Trophoblast cell (in vitro differentiated cells and primary cell): ENCODE measurements around the gene ACRBP.

Source experiments
- DNase-seq, 2 donors: peaks; one replicate each; pipeline ENCODE4 v3.0.0-alpha.2; 2016
- H2AFZ ChIP-seq: 2 replicates; pipeline ENCODE4 v1.6.1; 2013; ENCODE audit warnings: low read length, moderate library complexity, mild to moderate bottlenecking; ENCODE audit not compliant: insufficient read depth, poor library complexity
- H2AK5ac ChIP-seq: 2 replicates; pipeline ENCODE4 v1.6.1; 2013; ENCODE audit warnings: mild to moderate bottlenecking, low read length
- H2BK120ac ChIP-seq: 2 replicates; pipeline ENCODE4 v1.6.1; 2013; ENCODE audit warnings: low read length, mild to moderate bottlenecking, moderate library complexity; ENCODE audit not compliant: insufficient read depth, poor library complexity
- H2BK12ac ChIP-seq: 2 replicates; pipeline ENCODE4 v1.6.1; 2013; ENCODE audit warnings: mild to moderate bottlenecking, low read length, moderate library complexity
- H2BK5ac ChIP-seq: 2 replicates; pipeline ENCODE4 v1.6.1; 2013; ENCODE audit warnings: low read length, low read depth, moderate library complexity, mild to moderate bottlenecking; ENCODE audit not compliant: poor library complexity
- H3K14ac ChIP-seq: 2 replicates; pipeline ENCODE4 v1.6.1; 2013; ENCODE audit warnings: mild to moderate bottlenecking, low read length
- H3K18ac ChIP-seq: 2 replicates; pipeline ENCODE4 v1.6.1; 2013; ENCODE audit warnings: mild to moderate bottlenecking, low read length
- H3K23ac ChIP-seq: 2 replicates; pipeline ENCODE4 v1.6.1; 2013; ENCODE audit warnings: low read length
- H3K27ac ChIP-seq: 2 replicates; pipeline ENCODE4 v1.5.1; 2013; ENCODE audit warnings: low read depth, mild to moderate bottlenecking, inconsistent platforms, low read length, moderate library complexity
- H3K27me3 ChIP-seq: 2 replicates; pipeline ENCODE4 v1.6.1; 2013; ENCODE audit warnings: inconsistent platforms, mild to moderate bottlenecking, low read length, moderate library complexity; ENCODE audit not compliant: insufficient read depth
- H3K36me3 ChIP-seq, 2 experiments: 1 replicate in 1 of 2; 2 replicates in 1 of 2; pipeline ENCODE4 v1.6.1; 2013; ENCODE audit warnings: low read length in 2 of 2, mild to moderate bottlenecking in 2 of 2, moderate library complexity in 1 of 2; ENCODE audit not compliant: insufficient read depth in 2 of 2, control insufficient read depth in 1 of 2
- H3K4ac ChIP-seq: 2 replicates; pipeline ENCODE4 v1.6.1; 2013; ENCODE audit warnings: low read depth, mild to moderate bottlenecking, low read length, moderate library complexity
- H3K4me1 ChIP-seq, 2 experiments: 1 replicate in 1 of 2; 2 replicates in 1 of 2; pipeline ENCODE4 v1.6.1; 2013; ENCODE audit warnings: low read length in 2 of 2, mild to moderate bottlenecking in 2 of 2, moderate library complexity in 1 of 2; ENCODE audit not compliant: insufficient read depth in 2 of 2, control insufficient read depth in 1 of 2
- H3K4me2 ChIP-seq: 2 replicates; pipeline ENCODE4 v1.6.1; 2013; ENCODE audit warnings: inconsistent platforms, mild to moderate bottlenecking, low read length, moderate library complexity
- H3K4me3 ChIP-seq: 2 replicates; pipeline ENCODE4 v1.5.1; 2013; ENCODE audit warnings: mild to moderate bottlenecking, low read depth, low read length, inconsistent platforms
- H3K79me1 ChIP-seq: one replicate; pipeline ENCODE4 v1.6.1; 2013; ENCODE audit warnings: low read length
- H3K79me2 ChIP-seq: 2 replicates; pipeline ENCODE4 v1.6.1; 2013; ENCODE audit warnings: low read length, mild to moderate bottlenecking; ENCODE audit not compliant: control insufficient read depth, insufficient read depth, poor library complexity
- H3K9ac ChIP-seq: 2 replicates; pipeline ENCODE4 v1.6.1; 2013; ENCODE audit warnings: mild to moderate bottlenecking, low read length
- H3K9me3 ChIP-seq: 2 replicates; pipeline ENCODE4 v1.6.1; 2013; ENCODE audit warnings: low read depth, mild to moderate bottlenecking, control low read depth, inconsistent platforms, low read length; ENCODE audit not compliant: insufficient read depth
- H4K12ac ChIP-seq: 2 replicates; pipeline ENCODE4 v1.6.1; 2013; ENCODE audit warnings: low read depth, mild to moderate bottlenecking, low read length, moderate library complexity
- H4K8ac ChIP-seq: 2 replicates; pipeline ENCODE4 v1.6.1; 2013; ENCODE audit warnings: low read depth, mild to moderate bottlenecking, low read length, moderate library complexity
- H4K91ac ChIP-seq: one replicate; pipeline ENCODE4 v1.6.1; 2013; ENCODE audit warnings: low read depth, mild to moderate bottlenecking, low read length, moderate library complexity
- WGBS: extraction: QIAGEN DNeasy Blood & Tissue Kit; methylation state at CpG from one replicate; pipeline ENCODE4 v1.1.7; 2013; ENCODE audit warnings: missing lambda C conversion rate; ENCODE audit not compliant: insufficient read length, insufficient coverage; ENCODE audit errors: extremely low coverage; 5-methylcytosine and 5-hydroxymethylcytosine counted together

The ACRBP gene

DNA sequence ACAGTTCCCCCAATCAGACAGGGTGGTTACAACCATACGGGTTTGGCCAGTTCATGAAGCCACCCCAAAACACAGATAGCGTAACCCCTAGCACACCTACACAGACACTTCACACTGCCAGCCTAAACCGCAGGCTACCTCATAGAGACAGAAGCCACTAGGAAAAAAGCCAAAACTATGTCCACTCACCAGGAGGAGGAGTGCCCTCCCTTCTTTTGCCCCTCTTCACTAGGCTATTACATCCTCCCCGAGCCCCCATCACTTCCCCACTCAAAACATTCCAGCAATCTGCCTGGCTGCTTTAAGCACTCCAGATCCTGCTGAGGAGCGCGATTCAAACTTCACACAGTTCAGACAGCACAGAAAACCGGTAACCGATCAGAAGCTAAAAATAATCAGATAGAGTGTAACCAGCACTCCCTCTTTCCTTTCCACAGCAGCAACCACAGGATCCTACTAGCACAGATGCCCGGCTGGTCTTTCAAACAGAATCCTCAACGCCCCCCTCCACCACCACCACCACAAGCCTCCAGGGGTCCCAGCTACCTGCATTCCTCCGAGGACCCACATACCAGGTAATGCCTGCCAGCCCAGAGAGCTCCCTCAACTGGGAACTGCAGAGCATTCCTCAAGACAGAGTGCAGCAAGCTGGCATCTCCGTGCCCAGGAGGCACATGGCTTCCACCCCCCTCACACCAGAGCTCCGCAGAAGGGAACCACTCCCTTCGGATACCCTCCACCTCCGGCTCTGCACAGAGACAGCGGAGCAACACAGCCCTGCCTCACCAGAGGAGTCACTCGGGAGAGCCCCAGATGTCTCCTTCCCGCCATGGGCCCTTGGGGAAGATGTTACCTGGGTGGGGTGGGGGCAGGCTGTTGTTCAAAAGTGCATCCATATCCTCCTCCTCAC, 41.6 kb downstream of the ACRBP start:
- no peak overlapping the region for H4K12ac ChIP-seq
- peak overlapping the region; percentile 50 for H4K91ac ChIP-seq
- H2BK5ac ChIP-seq = no peak overlapping the region
- peaks cover 11% of the 10 kb centered on the region for H3K79me1 ChIP-seq
- H2BK12ac ChIP-seq = no peak overlapping the region
- peak overlapping the region; percentile 17 for H3K27ac ChIP-seq
- peak overlapping the region; percentile 95 for H3K4ac ChIP-seq
- DNase-seq = peak in 1 of 2 donors; percentile 29
- H3K4me3 ChIP-seq = peak overlapping the region; percentile 86
- peak overlapping the region; percentile 91 for H3K4me2 ChIP-seq
- no CpG with 5 or more reads among the region's 18 CpGs for WGBS
- H3K23ac ChIP-seq = no peak overlapping the region
- peak overlapping the region; percentile 21 for H2BK120ac ChIP-seq
- peak overlapping the region; percentile 86 for H3K9ac ChIP-seq
- H3K4me1 ChIP-seq = peaks cover 10 to 21% of the 10 kb centered on the region in 2 experiments
- peaks cover 25% of the 10 kb centered on the region for H3K79me2 ChIP-seq
- peak overlapping the region; percentile 72 for H3K18ac ChIP-seq
- peak overlapping the region; percentile 68 for H3K14ac ChIP-seq
- no peak overlapping the region for H2AK5ac ChIP-seq
- peaks cover 23 to 37% of the 10 kb centered on the region in 2 experiments for H3K36me3 ChIP-seq
- peaks cover 2% of the 10 kb centered on the region for H3K9me3 ChIP-seq
- no peaks in the 10 kb centered on the region for H3K27me3 ChIP-seq
- H4K8ac ChIP-seq = peak overlapping the region; percentile 61
- H2AFZ ChIP-seq = no peak overlapping the region

DNA sequence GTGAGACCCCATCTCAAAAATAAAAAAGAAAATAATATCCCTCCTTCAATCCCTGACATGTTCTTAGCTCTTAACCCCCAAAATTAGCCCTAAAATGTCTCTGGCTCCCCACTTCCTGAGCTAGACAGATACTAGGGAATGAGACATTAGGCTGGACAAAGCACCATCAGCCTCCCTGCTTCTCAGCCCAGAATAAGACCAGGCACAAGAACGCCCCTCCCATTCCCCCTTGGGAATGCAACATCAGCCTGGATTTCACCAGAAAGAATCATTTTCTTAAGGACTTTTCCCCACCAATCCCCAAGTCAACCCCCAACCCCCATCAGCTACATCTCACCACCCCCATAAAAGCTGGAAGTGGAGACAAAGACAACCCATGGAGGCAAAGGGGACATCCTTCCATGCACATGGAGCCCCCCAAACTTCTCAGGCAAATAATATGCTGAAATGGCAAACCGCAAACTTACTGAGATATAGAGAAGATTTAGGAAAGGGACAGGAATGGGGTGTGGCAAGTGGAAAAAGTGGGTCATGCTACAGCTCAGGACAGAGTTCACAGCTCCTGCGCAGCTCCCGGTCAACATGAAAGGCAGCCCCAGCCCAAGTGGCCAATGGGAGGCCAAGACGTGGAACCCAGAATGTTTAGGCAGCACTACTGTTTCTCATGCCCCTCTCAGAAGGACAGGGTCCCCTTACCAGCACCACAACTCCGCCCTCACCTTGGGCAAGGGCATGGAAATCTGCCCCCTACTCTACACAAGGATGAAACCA, 42.8 kb downstream of the ACRBP start:
- peaks cover 25% of the 10 kb centered on the region for H3K79me2 ChIP-seq
- no CpG with 5 or more reads among the region's 6 CpGs for WGBS

DNA sequence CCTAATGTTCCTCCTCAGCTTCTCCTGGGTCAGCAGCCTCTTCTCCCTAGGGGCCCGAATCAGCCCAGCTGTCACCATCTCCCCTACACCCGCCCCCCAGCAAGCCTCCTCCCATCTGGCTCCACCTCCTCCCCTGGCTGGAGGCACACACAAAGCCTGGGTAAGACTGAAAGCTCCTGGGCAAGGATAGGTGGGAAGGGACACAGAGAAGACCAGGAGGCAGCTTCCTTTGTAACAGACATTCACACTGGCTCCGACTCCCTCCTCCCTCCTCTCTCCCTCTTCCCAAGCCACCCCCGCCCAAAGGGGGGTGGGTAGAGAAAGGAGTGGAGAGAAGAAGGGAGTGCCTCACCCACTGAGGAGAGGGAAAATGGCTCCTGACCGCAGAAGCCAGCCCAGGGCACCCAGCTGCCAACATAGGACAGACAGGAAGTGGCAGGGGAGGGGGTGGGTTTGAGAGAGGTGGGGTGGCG, 44.1 kb downstream of the ACRBP start:
- Histone ChIP-seq H3K9me3 (peaks cover 4% of the 10 kb centered on the region), H3K79me2 (peaks cover 25% of the 10 kb centered on the region), H3K4ac (peak overlapping the region; percentile 5), H2BK5ac (no peak overlapping the region), H2BK120ac (no peak overlapping the region), H2AK5ac (no peak overlapping the region), H4K91ac (no peak overlapping the region), H3K23ac (no peak overlapping the region), H2BK12ac (no peak overlapping the region), H3K9ac (no peak overlapping the region), H3K79me1 (peaks cover 11% of the 10 kb centered on the region), H2AFZ (no peak overlapping the region), H3K4me2 (no peak overlapping the region), H3K36me3 (peaks cover 39 to 60% of the 10 kb centered on the region in 2 experiments), H3K27ac (no peak overlapping the region), H4K8ac (no peak overlapping the region), H3K4me3 (no peak overlapping the region), H4K12ac (no peak overlapping the region), H3K27me3 (no peaks in the 10 kb centered on the region), H3K14ac (no peak overlapping the region), H3K18ac (no peak overlapping the region), H3K4me1 (peaks cover 8 to 21% of the 10 kb centered on the region in 2 experiments)
- DNase-seq = no peak
- no CpG with 5 or more reads among the region's 6 CpGs for WGBS

More for the DNA sequence above, 42.8 kb downstream of the ACRBP start:
- Histone ChIP-seq H3K4me2 (peak overlapping the region; percentile 91), H4K8ac (no peak overlapping the region), H4K12ac (no peak overlapping the region), H3K9me3 (peaks cover 4% of the 10 kb centered on the region), H3K27me3 (no peaks in the 10 kb centered on the region), H3K4me3 (peak overlapping the region; percentile 32), H2AK5ac (no peak overlapping the region), H3K4ac (peak overlapping the region; percentile 88), H3K27ac (no peak overlapping the region), H3K4me1 (peaks cover 10 to 21% of the 10 kb centered on the region in 2 experiments), H3K14ac (no peak overlapping the region), H3K79me1 (peaks cover 11% of the 10 kb centered on the region), H2BK12ac (no peak overlapping the region), H3K9ac (no peak overlapping the region), H4K91ac (no peak overlapping the region), H3K23ac (no peak overlapping the region), H3K36me3 (peaks cover 34 to 49% of the 10 kb centered on the region in 2 experiments), H3K18ac (no peak overlapping the region), H2BK120ac (no peak overlapping the region), H2BK5ac (no peak overlapping the region), H2AFZ (no peak overlapping the region)
- no peak for DNase-seq

DNA sequence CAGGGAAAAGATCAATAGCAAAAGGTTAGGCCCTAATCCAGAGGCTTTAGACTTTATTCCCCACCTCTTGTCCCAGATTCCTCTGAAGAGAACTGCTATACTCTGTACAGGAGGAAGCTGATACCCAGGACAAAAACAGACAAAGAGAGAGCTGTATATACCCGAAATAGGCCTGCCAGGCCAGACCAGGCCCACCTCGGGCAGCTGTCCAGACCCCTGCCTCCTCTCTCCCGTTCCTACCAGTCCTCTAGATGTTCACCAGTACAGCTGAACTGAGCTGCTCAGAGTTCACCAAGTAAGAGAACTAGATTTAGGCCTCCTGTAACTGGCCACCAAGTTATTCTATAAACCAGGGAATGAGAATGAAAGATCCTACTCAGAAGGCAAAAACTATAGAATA, 44.7 kb downstream of the ACRBP start:
- Histone ChIP-seq H3K27ac (no peak overlapping the region), H4K91ac (no peak overlapping the region), H2BK12ac (no peak overlapping the region), H3K4me2 (no peak overlapping the region), H3K23ac (no peak overlapping the region), H2AFZ (no peak overlapping the region), H4K8ac (no peak overlapping the region), H3K4ac (no peak overlapping the region), H3K18ac (no peak overlapping the region), H3K79me1 (peaks cover 11% of the 10 kb centered on the region), H3K4me3 (no peak overlapping the region), H3K14ac (no peak overlapping the region), H3K27me3 (no peaks in the 10 kb centered on the region), H2AK5ac (no peak overlapping the region), H3K36me3 (peaks cover 45 to 66% of the 10 kb centered on the region in 2 experiments), H4K12ac (no peak overlapping the region), H2BK120ac (no peak overlapping the region), H3K9ac (no peak overlapping the region), H3K9me3 (peaks cover 4% of the 10 kb centered on the region), H2BK5ac (no peak overlapping the region), H3K4me1 (peaks cover 8 to 18% of the 10 kb centered on the region in 2 experiments), H3K79me2 (peaks cover 25% of the 10 kb centered on the region)
- DNase-seq = no peak
- WGBS = no CpG with 5 or more reads among the region's 3 CpGs
